Neural progenitor cell (in vitro differentiated cells): Measurements from ENCODE around the gene CCL13. TPM values are rescaled to one million over a fixed set of nuclear protein-coding genes. Genes with fewer than 3 reads are reported as not detected.

Experiments used
- DNase-seq: peaks from one replicate; pipeline ENCODE4 v3.0.0-alpha.2; 2016; ENCODE audit warnings: low spot score
- H2AFZ ChIP-seq: fragments of 200-600 bp; sonication (generic); replicated peaks from 2 replicates; pipeline ENCODE4 v1.6.1; 2016; ENCODE audit warnings: antibody characterized with exemption
- H3F3A ChIP-seq: fragments of 200-600 bp; sonication (generic); 2 replicates; pipeline ENCODE4 v1.6.1; 2016; ENCODE audit warnings: antibody characterized with exemption, low read depth
- H3K27ac ChIP-seq: fragments of 200-600 bp; sonication (generic); 2 replicates; pipeline ENCODE4 v1.5.1; 2016; ENCODE audit warnings: mild to moderate bottlenecking
- H3K27me3 ChIP-seq: fragments of 200-600 bp; sonication (generic); 2 replicates; pipeline ENCODE4 v1.6.1; 2016; ENCODE audit warnings: mild to moderate bottlenecking, moderate library complexity
- H3K36me3 ChIP-seq: fragments of 200-600 bp; sonication (generic); 2 replicates; pipeline ENCODE4 v1.5.1; 2016
- H3K4me1 ChIP-seq: fragments of 200-600 bp; sonication (generic); 2 replicates; pipeline ENCODE4 v1.6.1; 2016; ENCODE audit warnings: mixed run types
- H3K4me2 ChIP-seq: fragments of 200-600 bp; sonication (generic); 2 replicates; pipeline ENCODE4 v1.6.1; 2016
- H3K4me3 ChIP-seq: fragments of 200-600 bp; sonication (generic); 2 replicates; pipeline ENCODE4 v1.5.1; 2016
- H3K79me2 ChIP-seq: fragments of 200-600 bp; sonication (generic); 2 replicates; pipeline ENCODE4 v1.6.1; 2016; ENCODE audit warnings: low read depth
- H3K9ac ChIP-seq: fragments of 200-600 bp; sonication (generic); 2 replicates; pipeline ENCODE4 v1.6.1; 2016
- H3K9me3 ChIP-seq: fragments of 200-600 bp; sonication (generic); 2 replicates; pipeline ENCODE4 v1.5.1; 2016; ENCODE audit warnings: low read depth
- H4K20me1 ChIP-seq: fragments of 200-600 bp; sonication (generic); 2 replicates; pipeline ENCODE4 v1.6.1; 2016; ENCODE audit warnings: low read depth
- H3K27ac Mint-ChIP-seq: 3 replicates; pipeline ENCODE4 v1.8.0; 2021; ENCODE audit warnings: mixed read lengths
- H3K27me3 Mint-ChIP-seq: 2 replicates; pipeline ENCODE4 v1.8.0; 2022; ENCODE audit warnings: low read depth, mild to moderate bottlenecking, inconsistent platforms, moderate library complexity, mixed read lengths; ENCODE audit not compliant: insufficient read depth
- H3K36me3 Mint-ChIP-seq: 3 replicates; pipeline ENCODE4 v1.8.0; 2021; ENCODE audit warnings: mixed read lengths
- H3K4me1 Mint-ChIP-seq: 3 replicates; pipeline ENCODE4 v1.8.0; 2021; ENCODE audit warnings: mixed read lengths
- H3K4me3 Mint-ChIP-seq: 3 replicates; pipeline ENCODE4 v1.8.0; 2021; ENCODE audit warnings: mild to moderate bottlenecking, moderate library complexity, mixed read lengths
- H3K9me3 Mint-ChIP-seq: 3 replicates; pipeline ENCODE4 v1.8.0; 2020; ENCODE audit warnings: mixed read lengths
- CTCF ChIP-seq: fragments of 200-600 bp; sonication (generic); IDR thresholded peaks from 2 replicates; pipeline ENCODE4 v1.5.1; 2017; ENCODE audit warnings: antibody characterized with exemption, mild to moderate bottlenecking
- EZH2 ChIP-seq: fragments of 200-600 bp; sonication (generic); IDR thresholded peaks from 2 replicates; pipeline ENCODE4 v1.6.1; 2017; ENCODE audit warnings: antibody characterized with exemption, mild to moderate bottlenecking, moderate library complexity
- EZH2phosphoT487 ChIP-seq: fragments of 200-600 bp; sonication (generic); IDR thresholded peaks from 2 replicates; pipeline ENCODE4 v1.6.1; 2017; ENCODE audit warnings: antibody characterized with exemption
- total RNA-seq: library from RNA; depleted of rRNA; stranded (reverse); fragments of >200 nt; gene quantifications from 2 replicates; pipeline ENCODE4 v1.2.3, GENCODE V29; 2015; ENCODE audit warnings: low replicate concordance

The CCL13 gene
- total RNA-seq, 1 donor from 2014 or later: not detected

- Histone ChIP-seq H3K4me2 (no peak overlapping the region), H3K36me3 (no peaks in the 10 kb centered on the region), H3K27me3 (no peaks in the 10 kb centered on the region), H2AFZ (no peak overlapping the region), H3F3A (no peaks in the 10 kb centered on the region), H4K20me1 (no peaks in the 10 kb centered on the region), H3K4me3 (no peak overlapping the region), H3K4me1 (no peaks in the 10 kb centered on the region), H3K79me2 (no peaks in the 10 kb centered on the region), H3K27ac (no peak overlapping the region), H3K9me3 (no peaks in the 10 kb centered on the region), H3K9ac (no peak overlapping the region)
- TF ChIP-seq EZH2: no peak
- TF ChIP-seq CTCF: no peak
- TF ChIP-seq EZH2phosphoT487: no peak
- Mint-ChIP-seq H3K4me1 (peaks cover 5% of the 10 kb centered on the region), H3K27ac (no peak overlapping the region), H3K36me3 (no peaks in the 10 kb centered on the region), H3K9me3 (no peaks in the 10 kb centered on the region), H3K27me3 (peaks cover 3% of the 10 kb centered on the region), H3K4me3 (no peak overlapping the region)
- DNase-seq: no peak
These were observed 35.0 kb downstream of the CCL13 start for GRCh38 chr17:34391241-34391640.

GRCh38 chr17:34393401-34393800 lies 37.1 kb downstream of the CCL13 start:
- Histone ChIP-seq H3K4me2 (no peak overlapping the region), H3K9ac (no peak overlapping the region), H3K27ac (no peak overlapping the region), H3K36me3 (no peaks in the 10 kb centered on the region), H2AFZ (no peak overlapping the region), H4K20me1 (no peaks in the 10 kb centered on the region), H3K27me3 (no peaks in the 10 kb centered on the region), H3K9me3 (no peaks in the 10 kb centered on the region), H3F3A (no peaks in the 10 kb centered on the region), H3K4me3 (no peak overlapping the region), H3K79me2 (no peaks in the 10 kb centered on the region), H3K4me1 (no peaks in the 10 kb centered on the region)
- Mint-ChIP-seq H3K36me3 (no peaks in the 10 kb centered on the region), H3K4me3 (no peak overlapping the region), H3K27me3 (peaks cover 6% of the 10 kb centered on the region), H3K9me3 (no peaks in the 10 kb centered on the region), H3K27ac (no peak overlapping the region), H3K4me1 (no peaks in the 10 kb centered on the region)
- DNase-seq: no peak
- no peak for TF ChIP-seq EZH2phosphoT487
- TF ChIP-seq CTCF: no peak
- TF ChIP-seq EZH2: no peak

- Histone ChIP-seq H3F3A (no peaks in the 10 kb centered on the region), H3K4me3 (no peak overlapping the region), H4K20me1 (no peaks in the 10 kb centered on the region), H3K9me3 (no peaks in the 10 kb centered on the region), H3K36me3 (no peaks in the 10 kb centered on the region), H3K27me3 (no peaks in the 10 kb centered on the region), H3K9ac (no peak overlapping the region), H3K4me1 (peaks cover 5% of the 10 kb centered on the region), H2AFZ (no peak overlapping the region), H3K27ac (no peak overlapping the region), H3K79me2 (no peaks in the 10 kb centered on the region), H3K4me2 (no peak overlapping the region)
- Mint-ChIP-seq H3K36me3 (no peaks in the 10 kb centered on the region), H3K4me1 (peaks cover 7% of the 10 kb centered on the region), H3K4me3 (no peak overlapping the region), H3K27ac (no peak overlapping the region), H3K9me3 (no peaks in the 10 kb centered on the region), H3K27me3 (peaks cover 9% of the 10 kb centered on the region)
- DNase-seq: no peak
- TF ChIP-seq EZH2phosphoT487 (no peak), EZH2 (no peak), CTCF (no peak)
These were observed 41.0 kb downstream of the CCL13 start for GRCh38 chr17:34397265-34397664.

- H3K27ac Mint-ChIP-seq: no peak overlapping the region
- no peaks in the 10 kb centered on the region for H3K9me3 Mint-ChIP-seq
- Histone ChIP-seq H3K27me3 (no peaks in the 10 kb centered on the region), H3K36me3 (no peaks in the 10 kb centered on the region), H3K27ac (no peak overlapping the region), H3K9me3 (no peaks in the 10 kb centered on the region), H3F3A (no peaks in the 10 kb centered on the region), H3K4me1 (peaks cover 5% of the 10 kb centered on the region), H3K9ac (no peak overlapping the region), H2AFZ (no peak overlapping the region), H3K4me3 (no peak overlapping the region), H3K4me2 (no peak overlapping the region), H3K79me2 (no peaks in the 10 kb centered on the region), H4K20me1 (no peaks in the 10 kb centered on the region)
- no peak for DNase-seq
- peaks cover 9% of the 10 kb centered on the region for H3K27me3 Mint-ChIP-seq
- no peak overlapping the region for H3K4me3 Mint-ChIP-seq
- peaks cover 7% of the 10 kb centered on the region for H3K4me1 Mint-ChIP-seq
- no peaks in the 10 kb centered on the region for H3K36me3 Mint-ChIP-seq
- TF ChIP-seq EZH2phosphoT487: no peak
- no peak for TF ChIP-seq CTCF
- no peak for TF ChIP-seq EZH2
These were observed 42.7 kb downstream of the CCL13 start for GRCh38 chr17:34398990-34399389.
